CD4-positive, alpha-beta memory T cell (primary cell): Measurements from ENCODE around the gene LRP8. TPM values are rescaled to one million over a fixed set of nuclear protein-coding genes. Genes with fewer than 3 reads are reported as not detected.

ENCODE experiments used
- CTCF ChIA-PET: fragments of 350-600 bp; sonication (Branson Sonifier 250); formaldehyde crosslinking; loops from one replicate; lab custom pipeline; 2021; ENCODE audit warnings: inconsistent platforms; ENCODE audit not compliant: partially characterized antibody; lab: Charles Lee
- POLR2A ChIA-PET: fragments of 350-600 bp; sonication (Branson Sonifier 250); formaldehyde crosslinking; loops from one replicate; lab custom pipeline; 2021; ENCODE audit not compliant: partially characterized antibody; lab: Charles Lee
- DNase-seq, 5 donors: peaks; one replicate each; pipeline versions ENCODE4 v3.0.0 to v3.0.0-alpha.2; 2020 to 2022; ENCODE audit warnings: mixed read lengths in 1 of 5
- H3K27ac ChIP-seq: one replicate; pipeline ENCODE4 v1.7.0; 2013; ENCODE audit warnings: low read depth, low read length
- H3K27me3 ChIP-seq: 2 replicates; pipeline ENCODE4 v1.7.0; 2013; ENCODE audit warnings: mild to moderate bottlenecking, low read length, moderate library complexity; ENCODE audit not compliant: insufficient read depth
- H3K36me3 ChIP-seq: 2 replicates; pipeline ENCODE4 v1.7.0; 2013; ENCODE audit warnings: mild to moderate bottlenecking, low read length, moderate library complexity; ENCODE audit not compliant: insufficient read depth
- H3K4me1 ChIP-seq: 2 replicates; pipeline ENCODE4 v1.7.0; 2013; ENCODE audit warnings: mild to moderate bottlenecking, low read length, moderate library complexity; ENCODE audit not compliant: insufficient read depth
- H3K4me3 ChIP-seq, 2 donors: one replicate each; pipeline ENCODE4 v1.7.0; 2013; ENCODE audit warnings: low read length in 2 of 2, mild to moderate bottlenecking in 1 of 2
- H3K9me3 ChIP-seq, 2 donors: one replicate each; pipeline ENCODE4 v1.7.0; 2013; ENCODE audit warnings: low read length in 2 of 2, control low read depth in 1 of 2; ENCODE audit not compliant: control insufficient read depth in 1 of 2
- H3K27ac Mint-ChIP-seq, 7 donors: one replicate each; pipeline ENCODE4 v1.8.0; 2020 to 2021; ENCODE audit warnings: mixed read lengths in 7 of 7, mild to moderate bottlenecking in 6 of 7, inconsistent platforms in 3 of 7, moderate library complexity in 3 of 7
- H3K27me3 Mint-ChIP-seq, 2 donors: one replicate each; pipeline ENCODE4 v1.8.0; 2020 to 2021; ENCODE audit warnings: mixed read lengths in 2 of 2
- H3K36me3 Mint-ChIP-seq, 2 donors: one replicate each; pipeline ENCODE4 v1.8.0; 2020 to 2021; ENCODE audit warnings: mixed read lengths in 2 of 2, inconsistent platforms in 1 of 2, mild to moderate bottlenecking in 1 of 2
- H3K4me1 Mint-ChIP-seq, 4 donors: one replicate each; pipeline ENCODE4 v1.8.0; 2020 to 2021; ENCODE audit warnings: mixed read lengths in 4 of 4, mild to moderate bottlenecking in 1 of 4
- H3K4me3 Mint-ChIP-seq, 8 donors: one replicate each; pipeline ENCODE4 v1.8.0; 2020 to 2021; ENCODE audit warnings: mixed read lengths in 8 of 8, mild to moderate bottlenecking in 7 of 8, moderate library complexity in 6 of 8, inconsistent platforms in 3 of 8
- H3K9me3 Mint-ChIP-seq, 8 donors: one replicate each; pipeline ENCODE4 v1.8.0; 2020 to 2021; ENCODE audit warnings: mixed read lengths in 8 of 8, mild to moderate bottlenecking in 5 of 8, inconsistent platforms in 3 of 8, moderate library complexity in 1 of 8
- intact Hi-C: fragments of 100-400 bp; cut with micrococcal nuclease; formaldehyde crosslinking; loops from one replicate; pipeline ENCODE4 v1.15.1; 2023
- polyA plus RNA-seq, 2 donors: library from polyadenylated mRNA; unstranded; fragments of 300-500 nt; fragmentation: Illumina TruSeq; gene quantifications; one replicate each; pipeline ENCODE4 v1.2.3, GENCODE V29; 2021
- total RNA-seq, 2 experiments: library from RNA; stranded (reverse); gene quantifications; one replicate each; pipeline ENCODE4 v1.2.3, GENCODE V29; 2021

The LRP8 gene
- total and polyA plus RNA-seq, 4 experiments from 2014 or later: 0.91 to 17.6 (median 10.0) TPM

GRCh38 chr1:53303726-53304515, 23.9 kb downstream of the LRP8 start:
- no peaks in the 10 kb centered on the region for H3K9me3 Mint-ChIP-seq
- Histone ChIP-seq H3K36me3 (no peaks in the 10 kb centered on the region), H3K9me3 (no peaks in the 10 kb centered on the region), H3K4me1 (peaks cover 14% of the 10 kb centered on the region), H3K4me3 (no peak overlapping the region), H3K27ac (no peak overlapping the region), H3K27me3 (no peaks in the 10 kb centered on the region)
- peak overlapping the region in 1 of 7 donors; percentile 42 for H3K27ac Mint-ChIP-seq
- H3K27me3 Mint-ChIP-seq: no peaks in the 10 kb centered on the region
- DNase-seq: no peak
- peaks cover 12 to 20% (median 16%) of the 10 kb centered on the region in 4 donors for H3K4me1 Mint-ChIP-seq
- intact Hi-C loops: no loop called here
- POLR2A ChIA-PET: no interaction called here
- CTCF ChIA-PET: no interaction called here
- H3K4me3 Mint-ChIP-seq: no peak overlapping the region
- no peaks in the 10 kb centered on the region for H3K36me3 Mint-ChIP-seq

GRCh38 chr1:53303243-53303642, 24.6 kb downstream of the LRP8 start:
- H3K27me3 Mint-ChIP-seq: no peaks in the 10 kb centered on the region
- no peaks in the 10 kb centered on the region for H3K9me3 Mint-ChIP-seq
- H3K4me3 ChIP-seq: no peak overlapping the region
- H3K27me3 ChIP-seq: no peaks in the 10 kb centered on the region
- intact Hi-C loops: no loop called here
- ChIA-PET POLR2A (no interaction called here), CTCF (no interaction called here)
- no peak overlapping the region for H3K27ac Mint-ChIP-seq
- H3K9me3 ChIP-seq: no peaks in the 10 kb centered on the region
- H3K36me3 Mint-ChIP-seq: no peaks in the 10 kb centered on the region
- H3K4me1 Mint-ChIP-seq: peaks cover 11 to 24% (median 15%) of the 10 kb centered on the region in 4 donors
- H3K4me1 ChIP-seq: peaks cover 14% of the 10 kb centered on the region
- H3K27ac ChIP-seq: no peak overlapping the region
- DNase-seq: no peak
- no peaks in the 10 kb centered on the region for H3K36me3 ChIP-seq
- H3K4me3 Mint-ChIP-seq: no peak overlapping the region

- peak overlapping the region in 1 of 7 donors; percentile 7 for H3K27ac Mint-ChIP-seq
These were observed 28.6 kb downstream of the LRP8 start for GRCh38 chr1:53299233-53299632.

GRCh38 chr1:53298045-53298637, 29.7 kb downstream of the LRP8 start:
- ChIA-PET POLR2A (no interaction called here), CTCF (interaction anchor here (1.0 kb wide), 1 partner anchor 19 kb away, joined by 3 read pairs; no protein-coding TSS in a partner anchor)
- Histone ChIP-seq H3K27ac (no peak overlapping the region), H3K36me3 (no peaks in the 10 kb centered on the region), H3K4me1 (peaks cover 40% of the 10 kb centered on the region), H3K4me3 (no peak overlapping the region), H3K27me3 (no peaks in the 10 kb centered on the region), H3K9me3 (no peaks in the 10 kb centered on the region)
- intact Hi-C loops: no loop called here
- H3K36me3 Mint-ChIP-seq: no peaks in the 10 kb centered on the region
- peak overlapping the region in 2 of 7 donors; percentile 0 to 47 for H3K27ac Mint-ChIP-seq
- no peak overlapping the region for H3K4me3 Mint-ChIP-seq
- no peaks in the 10 kb centered on the region for H3K27me3 Mint-ChIP-seq
- no peaks in the 10 kb centered on the region for H3K9me3 Mint-ChIP-seq
- H3K4me1 Mint-ChIP-seq: peaks cover 16 to 46% (median 29%) of the 10 kb centered on the region in 4 donors
- no peak for DNase-seq

More at GRCh38 chr1:53299233-53299632, 28.6 kb downstream of the LRP8 start:
- Mint-ChIP-seq H3K27me3 (no peaks in the 10 kb centered on the region), H3K4me1 (peaks cover 9 to 35% (median 20%) of the 10 kb centered on the region in 4 donors), H3K4me3 (no peak overlapping the region), H3K9me3 (no peaks in the 10 kb centered on the region), H3K36me3 (no peaks in the 10 kb centered on the region)
- POLR2A ChIA-PET: no interaction called here
- DNase-seq: no peak
- intact Hi-C loops: no loop called here
- no peaks in the 10 kb centered on the region for H3K36me3 ChIP-seq
- H3K27me3 ChIP-seq: no peaks in the 10 kb centered on the region
- H3K27ac ChIP-seq: no peak overlapping the region
- CTCF ChIA-PET: no interaction called here
- no peaks in the 10 kb centered on the region for H3K9me3 ChIP-seq
- H3K4me1 ChIP-seq: peaks cover 30% of the 10 kb centered on the region
- H3K4me3 ChIP-seq: no peak overlapping the region

- Histone ChIP-seq H3K4me3 (no peak overlapping the region), H3K27me3 (no peaks in the 10 kb centered on the region), H3K27ac (no peak overlapping the region), H3K4me1 (peaks cover 49% of the 10 kb centered on the region), H3K9me3 (no peaks in the 10 kb centered on the region), H3K36me3 (no peaks in the 10 kb centered on the region)
- DNase-seq: no peak
- Mint-ChIP-seq H3K4me3 (no peak overlapping the region), H3K36me3 (no peaks in the 10 kb centered on the region), H3K9me3 (no peaks in the 10 kb centered on the region), H3K27ac (peak overlapping the region in 2 of 7 donors; percentile 8 to 18), H3K4me1 (peaks cover 20 to 56% (median 37%) of the 10 kb centered on the region in 4 donors), H3K27me3 (no peaks in the 10 kb centered on the region)
- intact Hi-C loops: no loop called here
- POLR2A ChIA-PET: interaction anchor here (3.7 kb wide), 1 partner anchor 29 kb away, joined by 21 read pairs; no protein-coding TSS in a partner anchor
- CTCF ChIA-PET: interaction anchor here (3.3 kb wide), 1 partner anchor 96 kb away, joined by 14 read pairs; no protein-coding TSS in a partner anchor
These were observed 30.7 kb downstream of the LRP8 start for GRCh38 chr1:53297195-53297594.

- H3K36me3 Mint-ChIP-seq: no peaks in the 10 kb centered on the region
- intact Hi-C loops: no loop called here
- H3K4me3 ChIP-seq: no peak overlapping the region
These were observed 31.6 kb downstream of the LRP8 start for GRCh38 chr1:53296117-53296749.

More at GRCh38 chr1:53296117-53296749, 31.6 kb downstream of the LRP8 start:
- no peaks in the 10 kb centered on the region for H3K27me3 ChIP-seq
- H3K27me3 Mint-ChIP-seq: no peaks in the 10 kb centered on the region
- ChIA-PET CTCF (interaction anchor here (1.4 to 3.3 kb wide), 2 partner anchors 18 to 97 kb away, joined by 6 to 14 read pairs; no protein-coding TSS in a partner anchor), POLR2A (interaction anchor here (0.8 to 3.7 kb wide), 4 partner anchors 30 to 113 kb away, joined by 3 to 21 read pairs (median 4); no protein-coding TSS in a partner anchor)
- H3K4me1 Mint-ChIP-seq: peaks cover 20 to 61% (median 40%) of the 10 kb centered on the region in 4 donors
- peak overlapping the region; percentile 13 for H3K27ac ChIP-seq
- peak in 4 of 5 donors; percentile 12 to 27 (median 22) for DNase-seq
- no peak overlapping the region for H3K4me3 Mint-ChIP-seq
- H3K9me3 Mint-ChIP-seq: no peaks in the 10 kb centered on the region
- H3K27ac Mint-ChIP-seq: peak overlapping the region in 6 of 7 donors; percentile 37 to 85 (median 68)
- H3K9me3 ChIP-seq: no peaks in the 10 kb centered on the region
- peaks cover 49% of the 10 kb centered on the region for H3K4me1 ChIP-seq
- H3K36me3 ChIP-seq: no peaks in the 10 kb centered on the region
